OCI-LY3 (cell line): ENCODE data around the gene SPOCD1.

Experiments
- H2AFZ ChIP-seq: fragments of 200-600, 300-600 bp; shearing (Covaris generic); 2 replicates; pipeline ENCODE4 v1.6.0; 2014; ENCODE audit warnings: antibody characterized with exemption, low read depth, low read length
- H3K27ac ChIP-seq: fragments of 200-600, 300-600 bp; sonication (generic); 2 replicates; pipeline ENCODE4 v1.5.1; 2014; ENCODE audit warnings: mild to moderate bottlenecking, low read length, moderate library complexity, mixed read lengths
- H3K27me3 ChIP-seq: fragments of 200-600, 300-600 bp; sonication (generic); 2 replicates; pipeline ENCODE4 v1.6.1; 2014; ENCODE audit warnings: low read depth, low read length, mixed read lengths
- H3K36me3 ChIP-seq: fragments of 200-600, 300-600 bp; sonication (generic); replicated peaks from 2 replicates; pipeline ENCODE3; 2014; ENCODE audit warnings: low read depth, low read length, mixed read lengths
- H3K4me1 ChIP-seq: fragments of 300-600, 200-600 bp; sonication (generic); 2 replicates; pipeline ENCODE4 v1.6.1; 2014; ENCODE audit warnings: low read length, mixed read lengths
- H3K4me2 ChIP-seq: fragments of 200-600, 300-600 bp; sonication (generic); 2 replicates; pipeline ENCODE4 v1.6.1; 2014; ENCODE audit warnings: low read length, mixed read lengths
- H3K4me3 ChIP-seq: fragments of 300-600, 200-600 bp; sonication (generic); 2 replicates; pipeline ENCODE4 v1.5.1; 2014; ENCODE audit warnings: antibody characterized with exemption, mild to moderate bottlenecking, low read length, moderate library complexity
- H3K79me2 ChIP-seq: fragments of 300-600, 200-600 bp; shearing (Covaris generic); 2 replicates; pipeline ENCODE4 v1.6.1; 2014; ENCODE audit warnings: mild to moderate bottlenecking, low read length, mixed read lengths
- H3K9ac ChIP-seq: fragments of 300-600, 200-600 bp; shearing (Covaris generic); 2 replicates; pipeline ENCODE4 v1.6.0; 2014; ENCODE audit warnings: mild to moderate bottlenecking, low read length, moderate library complexity
- H3K9me3 ChIP-seq: fragments of 200-600, 300-600 bp; shearing (Covaris generic); 2 replicates; pipeline ENCODE4 v1.6.1; 2014; ENCODE audit warnings: low read length, mixed read lengths; ENCODE audit not compliant: insufficient read depth
- H4K20me1 ChIP-seq: fragments of 200-600, 300-600 bp; sonication (generic); 2 replicates; pipeline ENCODE4 v1.6.1; 2016; ENCODE audit warnings: low read length, mixed read lengths; ENCODE audit not compliant: insufficient read depth
- CTCF ChIP-seq: fragments of 200-600, 300-600 bp; sonication (generic); IDR thresholded peaks from 2 replicates; pipeline ENCODE4 v1.5.1; 2014; ENCODE audit warnings: antibody characterized with exemption, low read length, low read depth
- EZH2phosphoT487 ChIP-seq: fragments of 200-600 bp; shearing (Covaris generic); IDR thresholded peaks from 2 replicates; pipeline ENCODE4 v1.6.1; 2018; ENCODE audit warnings: antibody characterized with exemption, mixed run types, low read depth

Gene SPOCD1

GRCh38 chr1:31855038-31855845 is 39.4 kb upstream of the SPOCD1 start:
- Histone ChIP-seq H3K27ac (no peak overlapping the region), H3K4me2 (no peak overlapping the region), H3K79me2 (no peaks in the 10 kb centered on the region), H3K27me3 (no peaks in the 10 kb centered on the region), H4K20me1 (no peaks in the 10 kb centered on the region), H3K9ac (no peak overlapping the region), H3K9me3 (no peaks in the 10 kb centered on the region), H3K4me3 (no peak overlapping the region), H3K4me1 (no peaks in the 10 kb centered on the region), H3K36me3 (no peaks in the 10 kb centered on the region), H2AFZ (no peak overlapping the region)
- TF ChIP-seq EZH2phosphoT487 (no peak), CTCF (no peak)

GRCh38 chr1:31849653-31850052 is 33.8 kb upstream of the SPOCD1 start:
- Histone ChIP-seq H3K4me3 (no peak overlapping the region), H3K9ac (no peak overlapping the region), H3K27me3 (no peaks in the 10 kb centered on the region), H2AFZ (no peak overlapping the region), H3K9me3 (no peaks in the 10 kb centered on the region), H4K20me1 (no peaks in the 10 kb centered on the region), H3K36me3 (no peaks in the 10 kb centered on the region), H3K4me1 (no peaks in the 10 kb centered on the region), H3K4me2 (no peak overlapping the region), H3K79me2 (no peaks in the 10 kb centered on the region), H3K27ac (no peak overlapping the region)
- no peak for TF ChIP-seq EZH2phosphoT487
- no peak for TF ChIP-seq CTCF

GRCh38 chr1:31848381-31848897 is 32.6 kb upstream of the SPOCD1 start:
- H3K4me2 ChIP-seq: no peak overlapping the region
- no peaks in the 10 kb centered on the region for H3K9me3 ChIP-seq
- no peak overlapping the region for H3K27ac ChIP-seq
- no peaks in the 10 kb centered on the region for H3K4me1 ChIP-seq
- TF ChIP-seq EZH2phosphoT487 (no peak), CTCF (no peak)
- no peak overlapping the region for H2AFZ ChIP-seq
- no peaks in the 10 kb centered on the region for H3K79me2 ChIP-seq
- H3K4me3 ChIP-seq: no peak overlapping the region
- no peaks in the 10 kb centered on the region for H3K36me3 ChIP-seq
- H3K27me3 ChIP-seq: no peaks in the 10 kb centered on the region
- H3K9ac ChIP-seq: no peak overlapping the region
- no peaks in the 10 kb centered on the region for H4K20me1 ChIP-seq

GRCh38 chr1:31846484-31846883 is 30.7 kb upstream of the SPOCD1 start:
- TF ChIP-seq EZH2phosphoT487 (no peak), CTCF (no peak)
- Histone ChIP-seq H3K27ac (no peak overlapping the region), H3K4me2 (no peak overlapping the region), H3K27me3 (no peaks in the 10 kb centered on the region), H3K9me3 (no peaks in the 10 kb centered on the region), H3K4me3 (no peak overlapping the region), H3K4me1 (no peaks in the 10 kb centered on the region), H2AFZ (no peak overlapping the region), H3K36me3 (no peaks in the 10 kb centered on the region), H3K79me2 (no peaks in the 10 kb centered on the region), H3K9ac (no peak overlapping the region), H4K20me1 (no peaks in the 10 kb centered on the region)
